ENCODE data around the gene MAMDC2.
"Not testable (repeated sequence)": the region's sequence is repeated elsewhere in the genome, so short reads cannot be mapped to it uniquely, and the experiment has no call there.

The MAMDC2 gene

GRCh38 chr9:70043689-70044489 is at the start of gene MAMDC2:
Gene MAMDC2, plus strand, starts transcription at chr9:70043848. Its CDS starts 350 bp downstream, at chr9:70044198.
- no peak for FAIRE-seq

- no peak for FAIRE-seq
Observed at GRCh38 chr9:69995846-69996245, 47.8 kb upstream of the MAMDC2 start.

GRCh38 chr9:69996967-69997366 is 46.7 kb upstream of the MAMDC2 start:
- no peak for FAIRE-seq

- FAIRE-seq = no peak
Observed at GRCh38 chr9:69997524-69997923, 46.1 kb upstream of the MAMDC2 start.

- no peak for FAIRE-seq
Observed at GRCh38 chr9:69999315-69999714, 44.3 kb upstream of the MAMDC2 start.

- no peak for FAIRE-seq
Observed at GRCh38 chr9:70000469-70000868, 43.2 kb upstream of the MAMDC2 start.

GRCh38 chr9:70003901-70004714 is 39.5 kb upstream of the MAMDC2 start:
- FAIRE-seq = no peak

GRCh38 chr9:70006306-70006705 is 37.3 kb upstream of the MAMDC2 start:
- FAIRE-seq = no peak

- no peak for FAIRE-seq
Observed at GRCh38 chr9:70007831-70008230, 35.8 kb upstream of the MAMDC2 start.

GRCh38 chr9:70010015-70010414 is 33.6 kb upstream of the MAMDC2 start:
- FAIRE-seq = no peak

- no peak for FAIRE-seq
Observed at GRCh38 chr9:70011366-70011765, 32.3 kb upstream of the MAMDC2 start.

GRCh38 chr9:70012569-70012968 is 31.1 kb upstream of the MAMDC2 start:
- no peak for FAIRE-seq

- no peak for FAIRE-seq
Observed at GRCh38 chr9:70013598-70014196, 30.0 kb upstream of the MAMDC2 start.

GRCh38 chr9:70015099-70015498 is 28.5 kb upstream of the MAMDC2 start:
- FAIRE-seq = no peak

- FAIRE-seq = no peak
Observed at GRCh38 chr9:70020217-70020616, 23.4 kb upstream of the MAMDC2 start.

- FAIRE-seq = no peak
Observed at GRCh38 chr9:70020991-70021571, 22.6 kb upstream of the MAMDC2 start.

GRCh38 chr9:70028287-70028686 is 15.4 kb upstream of the MAMDC2 start:
- FAIRE-seq = no peak

GRCh38 chr9:70030156-70030555 is 13.5 kb upstream of the MAMDC2 start:
- no peak for FAIRE-seq

- FAIRE-seq = no peak
Observed at GRCh38 chr9:70031141-70031545, 12.5 kb upstream of the MAMDC2 start.

- FAIRE-seq = no peak
Observed at GRCh38 chr9:70034271-70034711, 9.4 kb upstream of the MAMDC2 start.

- no peak for FAIRE-seq
Observed at GRCh38 chr9:70035691-70036090, 8.0 kb upstream of the MAMDC2 start.

GRCh38 chr9:70036641-70037040 is 7.0 kb upstream of the MAMDC2 start:
- FAIRE-seq = no peak

- not testable (repeated sequence) for FAIRE-seq
Observed at GRCh38 chr9:70038171-70038621, 5.5 kb upstream of the MAMDC2 start.

Data from TTC549 (cell line).